T-helper 1 cell treated with Interleukin-12 subunit alpha and Interleukin-12 subunit beta and Interleukin-4 antibody, amounts not matched to agents 30 ng/mL and 1 ng/mL, for 36 hours (primary cell): ENCODE results near the gene DNAJC5. TPM values are rescaled to one million over a fixed set of nuclear protein-coding genes. Genes with fewer than 3 reads are reported as not detected.

Experiments used
- intact Hi-C: fragments of 100-400 bp; cut with micrococcal nuclease; formaldehyde crosslinking; loops from one replicate; pipeline ENCODE4 v1.15.1; 2024
- total RNA-seq: library from RNA; stranded (reverse); gene quantifications from 2 replicates; pipeline ENCODE4 v1.2.3, GENCODE V29; 2022

The DNAJC5 gene
- total RNA-seq, 1 donor from 2014 or later, result 58.3 TPM

DNA sequence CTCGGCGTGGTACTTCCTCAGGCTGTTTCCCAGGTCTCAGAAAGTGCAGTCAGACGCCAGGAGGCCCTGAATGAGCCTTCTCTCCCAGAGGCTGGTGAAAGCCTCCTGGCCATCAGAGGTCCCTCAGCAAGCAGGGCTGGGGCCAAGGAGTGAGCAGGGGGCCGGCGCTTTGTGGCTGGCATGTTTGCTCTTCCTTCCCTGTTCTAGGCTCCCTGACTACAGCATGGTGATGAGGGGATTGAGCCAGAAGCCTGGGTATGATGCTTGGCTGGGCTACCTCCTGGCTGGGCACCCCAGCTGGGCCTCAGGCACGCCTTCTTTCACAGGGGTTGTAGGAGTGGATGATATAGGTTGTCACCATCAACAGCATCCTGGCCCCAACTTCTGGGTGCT lies 11.7 kb upstream of the DNAJC5 start:
- intact Hi-C loops, result no loop called here

DNA sequence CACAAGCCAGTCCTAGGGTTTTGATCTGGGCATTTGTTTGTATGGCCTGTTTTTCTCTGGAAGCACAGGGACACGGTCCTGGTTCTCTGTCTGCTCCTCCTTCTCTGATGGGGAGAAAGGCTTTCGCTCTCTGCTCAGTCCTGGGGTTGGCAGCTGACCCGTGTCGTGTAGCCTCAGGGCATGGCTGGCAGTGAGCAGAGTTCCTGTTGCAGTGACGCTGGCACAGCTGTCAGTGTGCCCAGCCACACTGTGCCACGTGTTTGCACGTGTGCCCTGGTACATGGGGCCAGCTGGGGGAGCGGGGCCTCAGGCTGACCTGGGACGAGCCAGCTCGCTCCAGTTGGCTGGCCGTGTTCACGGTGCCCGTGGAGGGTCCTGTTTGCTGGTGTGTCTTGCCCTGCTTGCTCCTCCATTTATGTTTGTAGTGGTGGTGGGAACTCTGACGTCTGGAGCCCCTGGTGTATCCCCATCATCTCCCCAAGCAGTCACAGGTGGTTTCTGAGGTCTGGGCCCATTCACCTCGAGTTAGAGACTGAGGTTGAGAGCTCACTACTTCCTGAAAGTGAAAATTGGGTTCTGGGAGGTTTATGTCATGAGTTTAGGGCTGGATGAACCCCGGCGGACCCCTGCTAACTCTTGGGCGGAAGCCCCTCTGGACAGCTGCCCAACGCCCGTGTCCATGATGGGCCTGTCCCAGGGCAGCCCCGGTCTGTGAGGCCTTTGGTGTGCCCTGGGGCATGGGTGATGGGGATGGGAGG lies 10.2 kb upstream of the DNAJC5 start:
- intact Hi-C loops, result no loop called here

DNA sequence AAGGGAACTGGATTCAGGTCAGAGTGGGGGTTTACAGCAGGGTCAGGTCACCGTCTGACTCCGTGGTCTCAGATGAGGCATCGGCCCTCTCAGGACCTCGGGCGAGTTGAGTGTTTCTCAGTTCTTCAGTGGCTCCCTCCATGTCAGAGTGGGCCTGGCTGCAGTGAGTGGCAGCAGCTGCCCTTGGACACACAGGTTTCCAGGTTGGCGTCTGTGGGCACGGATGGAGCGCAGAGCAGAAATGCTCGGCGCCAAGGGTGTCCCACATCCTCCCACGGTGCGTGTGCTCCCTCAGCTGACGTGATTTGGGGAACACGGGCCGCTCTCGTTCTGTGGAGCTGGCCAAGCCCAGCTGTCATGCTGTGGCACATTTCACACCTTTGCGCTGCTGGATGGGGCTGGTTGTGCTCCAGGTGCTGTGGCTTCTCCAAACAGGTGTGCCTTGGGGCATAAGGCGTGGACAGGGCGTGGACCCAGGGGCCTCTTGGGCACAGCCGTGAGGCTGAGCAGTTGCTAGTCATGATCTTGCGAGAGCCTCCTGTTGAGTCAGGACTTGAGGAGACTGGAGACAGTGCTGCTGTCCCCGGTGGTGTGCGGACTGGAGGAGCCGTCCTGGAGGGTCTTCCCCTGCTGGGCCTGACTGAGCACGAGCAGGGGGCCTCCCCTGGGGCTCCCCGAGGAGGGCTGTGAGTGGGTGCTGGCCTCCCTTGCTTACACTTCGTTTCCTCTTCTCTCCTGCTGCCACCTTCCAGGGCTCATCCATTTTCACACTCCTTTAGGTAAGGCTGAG lies 9.5 kb upstream of the DNAJC5 start:
- intact Hi-C loops, result no loop called here

- intact Hi-C loops, result no loop called here
Observed at GRCh38 chr20:63886054-63886419, 8.9 kb upstream of the DNAJC5 start.

DNA sequence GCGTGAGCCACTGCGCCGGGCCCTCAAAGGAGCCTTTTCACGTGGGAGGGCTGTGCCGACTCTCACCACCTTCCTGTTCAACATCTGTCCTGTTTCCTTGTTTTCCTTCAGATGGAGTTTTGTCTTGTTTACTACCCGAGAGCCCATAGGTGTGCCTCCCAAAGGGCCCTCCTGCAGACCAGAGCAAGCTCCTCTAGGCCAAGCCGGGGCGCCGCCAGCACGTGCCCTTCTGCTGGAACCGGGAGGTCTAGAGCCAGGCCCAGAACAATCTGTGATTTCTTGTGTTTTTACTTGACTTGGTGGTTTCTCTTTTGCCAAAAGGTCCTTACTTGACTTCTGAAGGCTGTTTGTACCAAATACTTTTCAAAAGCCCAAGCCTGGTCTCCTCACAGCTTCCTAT lies 8.0 kb upstream of the DNAJC5 start:
- intact Hi-C loops, result no loop called here

- intact Hi-C loops, result no loop called here
Observed at GRCh38 chr20:63889241-63890200, 5.4 kb upstream of the DNAJC5 start.

GRCh38 chr20:63890201-63890576 lies 4.7 kb upstream of the DNAJC5 start:
- intact Hi-C loops, result no loop called here

DNA sequence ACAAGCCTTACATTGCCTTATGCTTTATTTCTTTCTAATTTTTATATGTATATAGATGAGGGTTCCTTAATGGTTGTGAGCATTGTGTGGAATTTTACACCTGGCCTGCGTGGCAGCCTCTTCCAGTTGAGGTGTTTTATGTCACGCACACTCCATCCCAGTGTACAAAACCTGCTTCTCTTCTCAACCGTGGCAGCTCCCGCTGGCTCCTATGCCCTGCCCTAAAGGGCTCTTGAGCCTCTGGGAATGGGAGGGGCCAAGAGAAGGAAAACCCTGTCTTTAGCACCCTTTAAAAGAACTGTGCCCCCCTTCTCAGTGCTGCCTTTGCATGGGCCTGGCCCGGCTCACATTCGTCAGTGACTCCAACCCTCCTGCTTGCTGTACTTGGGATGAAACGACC lies 4.3 kb upstream of the DNAJC5 start:
- intact Hi-C loops, result no loop called here

GRCh38 chr20:63891061-63892002 lies 3.6 kb upstream of the DNAJC5 start:
- intact Hi-C loops, result no loop called here

DNA sequence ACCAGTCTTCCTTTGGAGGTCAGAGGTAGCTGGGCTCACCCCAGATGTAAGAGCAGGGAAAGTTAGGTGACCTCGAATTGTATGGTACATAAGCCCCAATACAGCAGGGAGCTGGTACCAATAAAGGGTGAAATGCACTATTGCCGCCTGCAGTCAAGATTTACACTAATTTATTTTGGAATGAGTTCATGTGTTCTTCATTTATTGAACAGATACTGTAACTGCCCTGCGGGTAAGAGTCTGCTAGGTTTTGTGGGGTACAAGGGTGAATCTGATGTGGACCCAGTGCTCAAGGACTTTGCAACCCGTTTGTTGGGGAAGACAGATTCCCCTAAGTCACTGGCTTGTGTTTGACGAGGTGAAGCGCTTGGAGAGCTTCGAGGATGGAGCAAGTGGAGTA lies 2.5 kb upstream of the DNAJC5 start:
- intact Hi-C loops, result no loop called here

GRCh38 chr20:63893999-63894357 lies 948 bp upstream of the DNAJC5 start:
- intact Hi-C loops, result loop anchor here (1.0 to 2.0 kb wide), 8 partner anchors 62 to 374 kb away; partner anchors contain the start of genes ARFRP1, GMEB2, PPDPF and PRPF6

DNA sequence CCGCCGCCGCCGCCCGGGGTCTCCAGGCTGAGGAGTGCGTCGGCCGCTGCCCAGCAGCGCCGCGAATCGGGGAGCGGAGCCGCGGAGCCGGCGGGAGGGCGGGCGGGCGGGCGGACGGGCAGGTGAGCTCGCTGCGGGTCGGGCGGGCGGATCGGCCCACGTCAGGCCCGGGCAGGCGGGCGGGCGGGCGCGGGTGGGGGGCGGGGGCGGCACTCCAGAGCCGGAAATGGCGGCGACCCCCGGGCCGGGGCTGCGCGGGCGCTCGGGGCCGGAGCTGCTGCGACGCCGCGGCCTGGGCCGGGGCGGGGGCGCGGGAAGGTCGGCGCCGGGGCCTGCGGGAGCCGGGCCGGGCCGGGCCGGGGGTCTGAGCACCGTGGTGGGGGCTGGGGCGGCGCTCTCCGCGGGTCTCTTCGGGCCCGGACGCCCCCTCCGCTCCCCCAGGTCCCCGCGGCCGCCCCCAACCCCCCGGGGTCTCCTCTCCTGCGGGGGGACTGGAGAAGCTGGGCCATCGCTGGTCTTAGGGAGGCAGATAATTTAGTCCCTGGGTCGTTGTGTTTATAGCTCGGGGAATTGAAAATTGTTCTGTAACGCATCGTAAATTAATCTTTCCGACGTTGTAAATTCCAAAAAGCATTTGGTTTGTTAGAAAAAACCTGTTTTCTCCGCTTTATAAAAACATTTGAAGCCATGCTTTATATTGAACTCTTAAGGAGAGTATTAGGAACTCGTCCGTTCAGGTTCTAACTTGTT lies 451 bp downstream of the DNAJC5 start:
- intact Hi-C loops, result loop anchor here (2.0 kb wide), 4 partner anchors 65 to 269 kb away; partner anchors contain the start of genes GMEB2, PRPF6, TCEA2 and ZBTB46

DNA sequence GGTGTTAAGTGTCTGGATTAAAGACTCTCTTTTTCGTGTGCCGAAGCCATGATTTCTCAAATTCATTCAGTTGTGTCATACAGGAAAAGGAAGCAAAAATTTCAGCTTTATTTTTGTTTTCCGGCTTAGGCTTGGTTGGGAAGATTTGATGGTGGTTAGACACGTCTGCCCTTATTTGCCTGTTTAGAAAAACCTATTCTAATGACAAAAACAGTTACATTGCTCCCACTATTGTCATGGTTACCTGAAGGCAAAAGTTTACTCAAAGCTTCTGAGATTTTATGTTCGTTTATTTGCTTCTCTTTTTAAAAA lies 982 bp downstream of the DNAJC5 start:
- intact Hi-C loops, result loop anchor here (1.0 to 2.0 kb wide), 6 partner anchors 31 to 269 kb away; partner anchors contain the start of genes GMEB2, PRPF6, TCEA2 and TPD52L2

DNA sequence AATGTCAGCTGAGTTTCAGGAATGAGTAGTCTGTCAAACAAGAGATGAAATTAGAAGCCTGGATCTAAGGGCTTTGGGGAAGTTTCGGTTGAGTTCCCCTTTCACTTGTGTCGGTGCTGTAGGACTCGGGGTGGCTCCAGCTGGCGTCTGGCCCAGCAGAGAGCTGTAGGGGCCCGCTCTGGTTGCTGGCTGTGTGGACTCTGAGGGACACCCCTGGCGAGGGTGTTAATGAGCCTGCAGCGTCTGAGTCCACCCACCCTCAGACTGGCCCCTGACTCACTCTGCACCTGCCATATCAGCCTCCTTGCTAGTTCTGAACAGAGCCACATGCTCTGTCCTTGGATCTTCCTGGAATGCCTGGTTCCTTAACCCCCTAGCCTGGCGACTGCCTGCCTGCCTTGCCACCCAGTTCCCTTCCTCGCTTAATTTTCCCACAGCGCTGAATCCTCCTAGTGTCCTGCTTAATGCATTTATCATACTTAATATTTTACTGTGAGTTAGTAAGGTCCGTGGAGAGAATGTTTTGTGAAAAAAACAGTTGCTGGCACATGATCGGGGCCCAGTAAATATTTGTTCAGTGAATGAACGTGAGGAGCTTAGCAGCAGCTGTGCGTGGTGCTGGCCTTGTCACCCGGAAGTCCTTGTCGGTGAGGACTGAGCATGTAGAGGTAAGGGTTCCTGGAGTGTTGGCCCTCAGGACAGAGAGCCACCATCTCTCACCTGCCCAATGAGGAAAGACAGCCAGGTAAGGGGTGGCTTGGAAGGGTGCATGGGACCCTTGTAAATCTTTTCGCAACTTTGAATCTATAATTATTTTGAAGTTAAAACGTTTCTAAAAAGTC lies 1.6 kb downstream of the DNAJC5 start:
- intact Hi-C loops, result loop anchor here (1.0 kb wide), 2 partner anchors 31 to 45 kb away; partner anchors contain the start of gene TPD52L2

DNA sequence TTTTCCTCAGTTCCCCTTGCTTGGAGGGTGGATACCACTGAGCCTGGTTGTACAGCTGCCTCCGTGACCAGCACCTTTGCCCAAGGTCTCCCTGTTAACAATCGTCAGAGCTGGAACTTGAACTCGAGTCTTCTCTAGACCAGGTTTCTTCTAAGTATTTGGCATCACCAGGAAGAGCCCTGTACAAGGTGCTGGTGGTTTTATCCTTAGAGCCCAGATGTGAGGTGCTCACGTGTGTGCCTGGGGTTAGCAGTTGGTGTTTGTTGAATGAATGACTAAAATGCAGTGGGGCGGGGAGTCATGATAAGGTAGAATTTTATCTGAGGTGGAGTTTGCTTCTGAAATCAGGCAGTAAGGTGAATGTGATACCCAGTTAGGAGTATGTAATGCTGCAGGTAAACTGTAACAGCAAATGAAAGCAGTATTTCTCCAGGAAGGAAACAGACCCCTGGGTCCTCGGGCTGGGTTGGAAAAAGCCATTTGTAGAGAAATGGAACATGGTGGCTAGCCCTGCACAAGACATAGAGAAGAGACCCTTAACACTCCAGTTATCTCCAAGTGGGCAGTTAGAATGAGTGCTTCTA lies 3.1 kb downstream of the DNAJC5 start:
- intact Hi-C loops, result no loop called here

- intact Hi-C loops, result no loop called here
Observed at GRCh38 chr20:63898882-63899558, 4.1 kb downstream of the DNAJC5 start.

- intact Hi-C loops, result no loop called here
Observed at GRCh38 chr20:63900413-63900812, 5.5 kb downstream of the DNAJC5 start.
